ENCODE measurements around the gene CYB561D2.

CYB561D2 gene

DNA sequence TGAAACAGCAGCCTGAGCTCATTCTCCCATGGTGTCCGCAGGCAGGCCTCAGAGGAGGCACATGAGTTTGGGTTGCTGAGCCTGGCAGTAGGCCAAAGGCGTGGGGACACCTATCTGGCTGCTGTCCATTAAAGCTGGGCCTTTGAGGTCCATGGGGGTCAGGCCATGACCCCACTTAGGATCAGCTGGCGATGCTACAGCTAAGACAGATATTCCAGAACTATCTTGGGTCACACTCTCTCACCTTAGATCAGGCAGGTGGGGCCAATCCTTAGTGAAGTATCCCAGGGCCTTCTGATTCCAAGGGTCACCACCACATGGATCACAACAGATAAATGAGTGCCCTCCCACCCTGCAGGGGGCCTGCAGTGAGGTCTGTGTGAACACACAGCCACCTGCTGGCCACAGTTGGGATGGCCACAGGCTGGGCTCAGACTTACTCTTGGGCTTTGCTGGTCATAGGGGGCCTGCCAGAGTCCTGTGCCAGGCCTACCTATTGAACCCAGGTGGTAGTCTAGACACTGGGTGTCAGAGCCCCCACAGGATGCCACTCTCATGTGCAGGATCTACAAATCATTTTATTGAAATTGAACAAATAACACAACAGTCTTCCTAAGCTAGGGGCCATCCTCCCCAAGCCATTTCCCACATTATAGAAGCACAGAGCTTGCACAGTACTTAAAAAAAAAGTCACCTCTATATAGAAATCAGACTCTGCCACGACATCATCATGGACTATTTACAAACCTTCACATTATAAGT lies 26.1 kb upstream of the CYB561D2 start:
- DNase-seq = peak; percentile 33 to 61

DNA sequence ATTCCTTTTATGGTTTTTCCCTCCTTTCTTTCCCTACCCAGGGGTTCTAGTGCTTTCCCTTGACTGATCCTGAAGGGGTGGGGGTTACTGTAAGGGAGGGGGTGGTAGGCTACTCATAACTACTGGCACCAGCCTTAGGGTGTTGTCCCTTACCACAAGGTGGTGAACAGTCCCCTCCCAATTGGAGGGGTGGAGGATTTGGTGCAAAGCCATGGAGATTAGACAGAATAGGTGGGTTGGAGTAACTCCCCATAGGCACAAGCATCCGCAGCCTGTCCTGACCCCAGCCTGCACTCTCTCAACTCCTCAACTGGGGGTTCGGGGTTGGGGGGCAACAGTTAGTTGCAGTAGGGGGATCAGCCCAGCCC lies 25.6 kb upstream of the CYB561D2 start:
- DNase-seq = no peak

DNA sequence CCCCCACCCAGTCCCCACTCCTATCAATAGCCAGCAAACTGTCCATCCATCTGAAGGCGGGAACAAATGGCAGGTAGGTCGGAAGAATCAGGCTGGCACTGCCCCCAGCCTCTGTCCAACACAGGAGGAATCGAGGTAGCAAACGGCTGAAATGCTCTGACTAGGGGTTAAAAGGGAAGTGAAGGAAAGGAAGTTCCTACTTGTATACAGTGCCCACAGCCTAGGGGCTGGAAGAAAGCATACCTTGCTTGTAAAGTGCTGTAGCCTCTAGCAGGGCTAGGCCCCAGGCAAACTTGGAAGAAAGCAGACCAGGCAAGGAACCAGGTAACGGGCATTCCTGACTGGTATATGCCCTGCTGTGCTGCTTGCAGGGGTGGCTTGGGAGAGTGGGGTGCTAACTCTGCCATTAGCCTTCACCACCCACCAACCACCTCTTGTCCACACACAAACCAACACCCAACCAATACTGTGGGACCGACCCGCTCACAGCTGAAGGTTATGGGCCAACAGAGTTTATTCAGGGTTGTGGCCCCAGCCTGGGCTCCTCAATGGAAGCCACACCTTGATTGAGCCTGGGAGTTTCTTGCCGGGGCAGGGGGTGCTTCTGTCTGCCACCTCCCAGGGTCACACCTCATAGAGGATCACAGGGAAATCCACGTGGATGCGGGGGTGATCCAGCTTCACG lies 25.0 kb upstream of the CYB561D2 start:
- DNase-seq = no peak

DNA sequence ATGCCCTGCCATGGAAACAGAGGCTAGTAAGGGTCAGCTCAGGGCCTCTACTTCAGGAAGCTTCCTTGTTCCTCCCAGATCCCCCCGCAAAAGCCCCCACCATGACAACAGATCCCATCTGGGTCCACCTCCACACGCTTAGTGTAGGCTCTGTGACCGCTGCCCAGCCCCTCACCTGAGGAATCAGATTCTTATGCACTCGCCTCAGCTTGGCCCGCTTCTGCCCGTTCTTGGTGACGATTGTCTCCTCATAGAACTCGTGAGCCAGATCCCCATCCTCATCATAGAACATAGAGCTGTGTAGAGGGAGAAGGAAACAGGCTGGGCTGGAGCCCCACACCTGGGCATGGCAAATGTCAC lies 24.5 kb upstream of the CYB561D2 start:
- DNase-seq = no peak

DNA sequence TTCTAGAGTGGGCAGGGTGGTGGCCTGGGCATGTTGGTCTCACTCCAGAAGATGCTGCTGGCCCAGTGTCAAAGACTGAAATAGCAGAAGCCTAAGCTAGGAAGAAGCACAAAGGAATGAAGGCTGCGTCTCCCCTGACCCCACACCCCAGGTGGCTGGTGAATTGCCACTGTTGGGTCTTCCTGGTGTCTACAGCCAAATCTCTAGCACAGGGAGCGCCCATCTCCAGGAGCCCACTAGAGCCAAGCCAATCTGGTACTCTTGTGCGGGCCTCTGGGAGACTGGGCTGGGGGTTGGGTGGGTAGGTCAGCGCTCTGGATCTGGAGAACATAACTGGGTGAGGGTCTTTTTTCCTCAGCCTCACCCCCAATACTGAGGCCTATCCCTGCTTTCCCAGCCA lies 23.5 kb upstream of the CYB561D2 start:
- DNase-seq = no peak

- peak; percentile 94 to 95 for DNase-seq
Measured at GRCh38 chr3:50327943-50328691, 22.5 kb upstream of the CYB561D2 start, which contains the start of gene TUSC2. Gene TUSC2, minus strand, starts transcription at chr3:50328223. Its CDS starts 124 bp downstream, at chr3:50328099.

GRCh38 chr3:50330330-50330729 lies 20.3 kb upstream of the CYB561D2 start:
- DNase-seq = no peak

DNA sequence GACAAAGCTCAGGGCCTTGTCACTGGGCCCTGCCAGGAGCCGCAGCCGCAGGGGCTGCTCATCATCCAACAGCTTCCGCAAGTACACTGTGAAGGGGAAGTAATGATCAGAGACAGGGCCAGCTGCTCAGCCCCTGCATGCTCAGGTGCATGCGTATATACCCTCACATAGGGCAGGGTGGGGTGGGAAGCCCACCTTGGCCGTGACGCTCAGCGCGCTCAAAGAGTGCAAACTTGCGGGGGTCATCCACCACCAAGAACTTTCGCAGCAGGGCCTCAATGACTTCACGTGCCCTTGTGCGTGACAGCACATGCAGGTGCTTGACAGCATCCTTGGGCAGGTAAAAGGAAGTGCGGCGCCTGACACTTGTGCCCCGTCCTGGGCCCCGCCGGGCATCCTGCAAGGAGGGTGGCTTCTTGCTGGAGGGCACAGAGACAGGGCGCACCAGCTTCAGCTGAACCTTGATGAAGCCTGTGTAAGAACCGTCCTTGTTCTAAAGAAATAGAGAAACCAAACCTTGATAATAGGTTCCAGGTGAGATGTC lies 19.2 kb upstream of the CYB561D2 start:
- no peak for DNase-seq

DNA sequence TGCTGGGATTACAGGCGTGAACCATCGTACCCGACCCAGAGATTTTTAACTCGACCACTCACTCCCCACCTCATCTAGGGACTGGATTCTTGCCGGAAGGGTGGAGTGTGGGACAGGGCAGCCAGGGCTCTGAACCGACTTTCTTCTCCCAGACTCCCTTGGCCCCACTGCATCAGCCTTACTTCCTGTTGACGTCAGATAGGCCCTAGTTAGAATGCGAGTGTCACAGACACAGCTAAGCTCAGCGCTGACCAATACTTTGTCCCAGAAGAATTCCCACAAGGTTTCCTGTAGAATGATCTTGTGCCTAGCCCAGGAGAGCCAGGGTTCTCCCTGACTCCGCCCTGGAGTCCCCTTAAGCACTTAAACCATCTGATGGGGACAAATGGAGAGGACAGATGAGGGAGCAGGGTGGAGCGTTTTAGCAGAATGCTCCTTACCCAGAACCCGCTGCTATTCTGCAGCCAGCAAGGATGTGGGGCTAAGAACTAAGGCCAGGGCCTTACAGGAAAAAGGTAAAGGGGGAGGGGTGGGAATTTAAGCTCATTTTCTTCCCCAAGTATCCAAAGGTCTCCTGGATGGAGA lies 16.8 kb upstream of the CYB561D2 start:
- DNase-seq = no peak

DNA sequence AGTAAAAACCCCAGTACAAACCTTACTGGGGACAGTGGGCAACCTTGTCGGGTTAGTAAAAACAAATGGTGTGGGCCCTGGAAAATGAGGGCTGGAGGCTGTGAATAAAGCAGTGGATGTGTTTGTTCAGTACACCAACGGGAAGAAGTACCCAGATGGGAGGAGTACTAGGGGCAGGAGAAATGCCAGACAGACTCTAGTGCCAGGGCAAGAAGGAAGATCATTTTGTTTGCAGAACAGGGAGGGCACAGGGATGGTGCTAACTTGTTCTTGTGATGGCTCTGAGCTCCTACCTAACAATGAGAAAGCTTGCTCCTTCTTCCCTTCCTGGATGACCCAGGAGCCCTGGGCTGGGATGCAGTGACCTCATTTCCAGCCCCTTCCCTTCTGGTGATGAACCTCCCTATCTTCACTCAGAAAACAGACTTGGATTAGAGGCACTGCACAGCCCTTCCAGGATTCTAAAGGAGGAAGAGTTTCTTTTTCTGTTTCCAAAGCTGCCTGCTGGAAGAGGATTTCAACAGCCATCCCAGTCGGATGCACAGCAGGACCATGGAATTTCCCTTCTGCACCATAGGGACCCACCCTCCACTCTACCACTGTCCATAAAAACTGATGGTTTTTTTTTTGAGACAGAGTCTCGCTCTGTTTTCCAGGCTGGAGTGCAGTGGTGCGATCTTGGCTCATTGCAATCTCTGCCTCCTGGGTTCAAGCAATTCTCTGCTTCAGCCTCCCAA lies 16.2 kb upstream of the CYB561D2 start:
- DNase-seq = no peak

DNA sequence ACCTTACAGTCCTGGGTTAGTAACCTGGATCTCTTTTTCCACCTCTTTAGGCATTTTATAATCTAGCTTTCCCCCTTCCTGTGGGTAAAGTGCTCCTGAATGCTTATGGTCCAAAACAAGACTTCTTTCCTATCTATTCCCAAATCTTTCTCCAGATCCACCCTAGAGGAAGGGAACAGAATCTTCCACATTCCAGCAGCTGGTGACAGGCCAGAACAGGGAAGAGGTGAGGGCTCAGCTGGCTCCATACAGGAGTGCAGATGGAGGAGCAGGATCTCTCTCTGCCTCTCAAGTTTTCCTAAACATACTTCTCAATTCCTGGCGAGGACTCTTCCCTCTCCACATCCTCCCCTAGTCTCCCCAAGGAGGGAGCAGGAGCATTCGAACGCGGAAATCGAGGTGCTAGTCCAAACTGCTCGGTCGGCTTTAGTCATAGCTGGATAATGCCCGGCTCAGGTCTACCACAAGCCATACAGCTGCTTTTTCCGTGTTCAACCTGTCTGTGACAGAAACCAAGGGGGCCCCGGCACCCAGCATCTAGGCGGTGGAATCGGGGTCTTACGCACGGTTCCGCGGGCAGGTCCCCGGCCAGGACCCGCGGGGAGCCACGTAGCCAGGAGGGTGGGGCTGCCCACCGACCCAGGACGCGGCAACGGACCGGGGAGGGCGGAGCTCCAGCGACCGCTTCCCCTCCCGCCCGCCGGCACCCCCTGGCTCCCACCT lies 14.0 kb upstream of the CYB561D2 start:
- DNase-seq = no peak

- DNase-seq = peak; percentile 94 to 98
Measured at GRCh38 chr3:50337175-50337861, 13.3 kb upstream of the CYB561D2 start.

DNA sequence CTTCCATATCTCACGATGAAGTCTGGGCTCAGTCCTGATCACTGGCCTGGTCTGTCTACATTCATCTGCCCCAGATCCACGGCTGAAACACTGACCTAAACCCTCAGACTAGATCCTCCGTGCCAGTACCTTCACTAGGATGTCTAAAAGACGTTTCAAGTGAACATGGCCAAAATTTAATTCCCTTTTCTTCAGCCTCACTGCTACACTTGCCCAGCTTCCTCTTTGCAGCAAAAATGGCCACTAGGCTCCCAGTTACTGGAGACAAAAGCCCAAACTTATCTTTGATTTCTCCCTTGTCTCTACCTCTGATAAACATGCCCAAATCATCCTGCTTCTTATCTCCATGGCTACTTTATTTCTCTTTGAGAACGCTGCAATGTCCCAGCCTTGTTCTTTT lies 11.7 kb upstream of the CYB561D2 start:
- no peak for DNase-seq

- no peak for DNase-seq
Measured at GRCh38 chr3:50339485-50340146, 11.0 kb upstream of the CYB561D2 start.

GRCh38 chr3:50340147-50340447 lies 10.6 kb upstream of the CYB561D2 start:
- DNase-seq = no peak

GRCh38 chr3:50340448-50341329 lies 10.0 kb upstream of the CYB561D2 start, which contains the start of gene RASSF1:
Gene RASSF1, minus strand, starts transcription at chr3:50340836. Its CDS starts 31 bp downstream, at chr3:50340805.
- no peak for DNase-seq

DNA sequence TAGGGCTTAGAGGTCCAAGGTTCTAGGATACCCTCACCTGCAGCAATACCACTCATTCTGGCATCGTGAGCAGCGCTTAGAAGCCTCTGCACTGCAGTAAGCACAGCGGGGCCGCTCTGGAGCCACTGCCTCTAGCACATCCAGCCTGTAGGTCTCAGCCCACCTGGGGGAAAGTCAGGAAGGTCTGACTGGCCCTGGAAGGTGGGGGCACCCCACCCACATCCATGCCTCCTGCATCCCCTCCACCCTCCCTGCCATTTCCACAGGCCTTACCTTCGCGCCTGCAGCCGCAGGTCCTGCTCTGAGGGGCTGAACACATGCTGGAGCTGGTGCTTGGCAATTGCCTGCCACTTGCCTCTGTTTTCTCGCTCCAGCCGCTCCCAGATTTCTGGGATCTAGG lies 9.1 kb upstream of the CYB561D2 start:
- no peak for DNase-seq

DNA sequence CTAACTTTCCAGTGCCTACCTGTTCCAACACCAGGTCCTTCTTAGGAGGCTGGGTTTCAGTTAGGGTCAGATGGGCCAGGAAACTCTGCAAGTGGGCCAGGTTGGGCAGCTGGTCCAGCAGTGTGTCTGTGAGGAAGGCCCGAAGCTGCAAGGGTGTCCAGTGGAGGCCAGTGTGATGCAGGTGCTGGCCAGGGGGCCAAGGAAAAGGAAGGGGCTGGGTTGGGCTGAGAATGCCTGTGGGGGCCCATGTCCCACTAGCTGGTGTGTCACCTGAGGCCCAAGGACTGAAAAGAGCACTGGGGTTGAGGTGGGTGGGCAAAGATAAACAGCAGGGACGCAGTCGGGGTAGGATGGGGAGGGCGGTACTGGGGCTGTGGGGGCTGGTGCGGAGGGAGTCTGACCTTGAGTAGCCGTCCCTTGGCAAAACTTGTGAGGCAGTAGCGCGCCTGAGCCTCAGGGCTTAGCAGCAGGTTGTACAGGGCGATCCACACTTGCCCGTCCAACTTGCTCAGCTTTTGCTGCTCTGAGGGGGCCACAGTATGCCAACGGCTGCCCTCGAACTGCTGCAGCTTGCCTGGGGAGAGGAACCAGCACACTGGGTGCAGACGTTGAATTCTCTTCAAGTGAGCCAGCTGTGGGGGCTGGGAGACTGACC lies 8.5 kb upstream of the CYB561D2 start:
- DNase-seq = no peak
